PC-9 (cell line): ENCODE data around the gene LNP1.

Source experiments
- CTCF ChIP-seq: fragments of 200-600 bp; sonication (generic); conservative IDR thresholded peaks from 2 replicates; pipeline ENCODE4 v1.6.1; 2017; ENCODE audit warnings: mixed run types, antibody characterized with exemption, mild to moderate bottlenecking, moderate library complexity
- EZH2 ChIP-seq: fragments of 200-600 bp; sonication (generic); IDR thresholded peaks from 2 replicates; pipeline ENCODE4 v1.8.0; 2017; ENCODE audit warnings: antibody characterized with exemption, low read depth

GRCh38 chr3:100455841-100456550 is 54.7 kb downstream of the LNP1 start:
- TF ChIP-seq CTCF (no peak), EZH2 (no peak)
